ENCODE data around the gene MPV17. TPM values are rescaled to one million over a fixed set of nuclear protein-coding genes. Genes with fewer than 3 reads are reported as not detected.

The MPV17 gene
- total RNA-seq, 2 donors from 2014 or later: 58.1 to 68.1 TPM

DNA sequence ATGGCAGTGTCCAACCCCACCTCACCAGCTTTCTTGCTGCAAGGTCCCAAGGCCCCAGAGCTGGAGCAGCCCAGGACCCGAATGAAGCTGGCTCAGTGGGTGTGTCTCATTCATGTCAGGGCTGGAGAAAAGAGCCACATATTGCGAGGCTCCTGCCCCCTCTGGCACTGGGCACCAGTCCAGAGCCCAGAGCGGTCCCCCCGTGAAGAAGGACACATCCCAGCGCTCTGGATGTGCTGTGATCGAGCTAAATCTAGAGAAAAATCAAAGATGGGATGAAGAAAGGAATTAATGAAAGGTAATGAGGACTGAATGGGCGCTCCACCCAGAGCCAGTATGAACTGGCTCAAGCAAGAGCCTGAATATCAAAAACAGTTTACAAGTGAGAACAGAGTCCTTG, 13.3 kb upstream of the MPV17 start:
- no peaks in the 10 kb centered on the region for H3K9me3 ChIP-seq
- no peaks in the 10 kb centered on the region for H3K27me3 ChIP-seq (replicated peaks; ENCODE audit: insufficient read depth)
- no peak overlapping the region for H3K27ac ChIP-seq
- no peak overlapping the region for H3K4me3 ChIP-seq
- TF ChIP-seq, protein P1, sequence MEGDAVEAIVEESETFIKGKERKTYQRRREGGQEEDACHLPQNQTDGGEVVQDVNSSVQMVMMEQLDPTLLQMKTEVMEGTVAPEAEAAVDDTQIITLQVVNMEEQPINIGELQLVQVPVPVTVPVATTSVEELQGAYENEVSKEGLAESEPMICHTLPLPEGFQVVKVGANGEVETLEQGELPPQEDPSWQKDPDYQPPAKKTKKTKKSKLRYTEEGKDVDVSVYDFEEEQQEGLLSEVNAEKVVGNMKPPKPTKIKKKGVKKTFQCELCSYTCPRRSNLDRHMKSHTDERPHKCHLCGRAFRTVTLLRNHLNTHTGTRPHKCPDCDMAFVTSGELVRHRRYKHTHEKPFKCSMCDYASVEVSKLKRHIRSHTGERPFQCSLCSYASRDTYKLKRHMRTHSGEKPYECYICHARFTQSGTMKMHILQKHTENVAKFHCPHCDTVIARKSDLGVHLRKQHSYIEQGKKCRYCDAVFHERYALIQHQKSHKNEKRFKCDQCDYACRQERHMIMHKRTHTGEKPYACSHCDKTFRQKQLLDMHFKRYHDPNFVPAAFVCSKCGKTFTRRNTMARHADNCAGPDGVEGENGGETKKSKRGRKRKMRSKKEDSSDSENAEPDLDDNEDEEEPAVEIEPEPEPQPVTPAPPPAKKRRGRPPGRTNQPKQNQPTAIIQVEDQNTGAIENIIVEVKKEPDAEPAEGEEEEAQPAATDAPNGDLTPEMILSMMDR (IDR thresholded peaks at IDR 0.05): no peak
- H3K4me1 ChIP-seq (ENCODE audit: control insufficient read depth in 1 of 2, low read depth in 2 of 2): no peaks in the 10 kb centered on the region
- DNase-seq (ENCODE audit: low spot score) (no peak), ATAC-seq (ENCODE audit: insufficient number of reproducible peaks, low FRiP score, low read depth) (no peak)
- peaks cover 52% of the 10 kb centered on the region for H3K36me3 ChIP-seq

DNA sequence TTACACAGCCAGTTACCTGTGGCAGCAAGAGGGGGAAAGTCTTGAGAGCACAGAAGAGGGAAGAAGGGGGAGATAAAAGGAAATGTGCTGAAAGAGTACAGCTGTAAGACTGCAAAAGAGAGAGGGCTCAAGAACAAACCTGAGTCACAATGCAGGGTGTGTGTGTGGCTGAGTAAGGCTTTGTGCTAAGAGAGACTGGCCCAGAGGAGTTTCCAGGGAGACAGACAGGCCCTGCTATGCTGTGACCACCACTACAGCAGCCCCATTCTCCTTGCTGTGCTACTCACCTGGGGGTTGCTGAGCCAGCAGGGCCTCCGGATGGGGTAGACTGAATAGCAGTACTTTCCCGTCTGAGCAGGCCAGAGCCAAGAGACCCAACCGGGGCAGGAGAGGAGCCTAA, 12.4 kb upstream of the MPV17 start:
- no peak overlapping the region for H3K27ac ChIP-seq
- no peaks in the 10 kb centered on the region for H3K4me1 ChIP-seq (ENCODE audit: control insufficient read depth in 1 of 2, low read depth in 2 of 2)
- H3K9me3 ChIP-seq: no peaks in the 10 kb centered on the region
- TF ChIP-seq, protein P1 (IDR thresholded peaks at IDR 0.05): no peak
- no peak for ATAC-seq (ENCODE audit: insufficient number of reproducible peaks, low FRiP score, low read depth)
- peaks cover 46% of the 10 kb centered on the region for H3K36me3 ChIP-seq
- DNase-seq (ENCODE audit: low spot score): no peak
- no peak overlapping the region for H3K4me3 ChIP-seq
- no peaks in the 10 kb centered on the region for H3K27me3 ChIP-seq (replicated peaks; ENCODE audit: insufficient read depth)

DNA sequence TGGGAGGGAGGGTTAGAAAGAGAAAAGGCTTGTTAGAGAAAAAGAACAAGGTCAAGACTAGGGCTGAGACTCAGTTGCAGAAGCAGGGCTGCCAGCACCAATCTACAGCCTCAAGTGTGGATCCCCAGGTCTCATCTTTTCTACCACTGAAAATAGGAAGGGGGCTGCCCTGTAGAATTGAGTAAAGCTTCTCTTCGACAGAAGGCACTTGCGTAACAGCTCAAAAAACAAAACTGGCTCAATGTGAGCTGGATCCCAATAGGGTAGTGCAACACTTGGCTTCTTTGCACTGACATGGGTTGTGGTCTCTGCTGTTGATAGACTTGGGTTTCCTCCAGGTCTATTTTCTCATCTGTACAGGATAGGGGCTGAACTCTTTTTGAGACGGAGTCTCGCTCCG, 1.8 kb upstream of the MPV17 start:
- no peak for DNase-seq (ENCODE audit: low spot score)
- TF ChIP-seq, protein P1 (IDR thresholded peaks at IDR 0.05): no peak
- peaks cover 29% of the 10 kb centered on the region for H3K36me3 ChIP-seq
- no peak for ATAC-seq (ENCODE audit: insufficient number of reproducible peaks, low FRiP score, low read depth)
- no peak overlapping the region for H3K4me3 ChIP-seq
- peaks cover 6 to 24% of the 10 kb centered on the region in 2 donors for H3K4me1 ChIP-seq (ENCODE audit: control insufficient read depth in 1 of 2, low read depth in 2 of 2)
- no peaks in the 10 kb centered on the region for H3K27me3 ChIP-seq (replicated peaks; ENCODE audit: insufficient read depth)
- H3K9me3 ChIP-seq: no peaks in the 10 kb centered on the region
- no peak overlapping the region for H3K27ac ChIP-seq

DNA sequence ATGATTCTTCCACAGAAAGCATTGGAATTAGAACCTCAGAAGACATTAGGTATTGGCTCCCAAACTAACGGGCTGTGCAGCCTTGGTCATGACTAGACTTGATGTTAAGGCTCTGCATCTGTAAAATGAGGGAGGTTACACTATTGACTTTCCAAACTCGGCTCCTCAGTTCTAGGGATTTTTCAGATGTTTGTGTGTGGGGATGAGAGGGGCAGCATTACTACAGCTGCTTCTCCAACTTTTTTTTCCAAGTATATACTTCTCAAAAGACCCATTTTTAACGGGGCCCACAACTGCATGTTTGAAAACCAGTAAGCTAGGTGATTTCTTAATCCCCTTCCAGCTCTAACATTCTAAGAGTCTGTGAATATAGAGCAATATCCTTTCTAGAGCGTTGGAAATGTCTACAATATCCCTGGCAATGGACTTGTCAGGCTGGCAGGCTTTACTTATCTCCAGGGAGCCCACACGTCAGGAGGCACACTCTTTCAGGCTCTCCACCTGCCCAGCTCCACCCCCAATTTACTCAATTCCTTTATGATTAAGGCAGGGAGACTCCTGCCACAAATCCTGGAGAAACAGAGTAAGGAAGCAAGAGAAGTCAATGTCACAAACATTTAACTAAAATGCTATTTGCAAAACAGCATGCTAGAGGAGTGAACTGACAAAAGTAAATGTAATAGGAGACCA, 844 bp upstream of the MPV17 start:
- no peaks in the 10 kb centered on the region for H3K9me3 ChIP-seq
- peak overlapping the region; percentile 86 for H3K27ac ChIP-seq
- ATAC-seq (ENCODE audit: insufficient number of reproducible peaks, low FRiP score, low read depth) (no peak), DNase-seq (ENCODE audit: low spot score) (no peak)
- H3K36me3 ChIP-seq: peaks cover 22% of the 10 kb centered on the region
- peak overlapping the region; percentile 84 for H3K4me3 ChIP-seq
- no peaks in the 10 kb centered on the region for H3K27me3 ChIP-seq (replicated peaks; ENCODE audit: insufficient read depth)
- H3K4me1 ChIP-seq (ENCODE audit: control insufficient read depth in 1 of 2, low read depth in 2 of 2): peaks cover 6 to 24% of the 10 kb centered on the region in 2 donors
- TF ChIP-seq, protein P1 (IDR thresholded peaks at IDR 0.05): no peak

DNA sequence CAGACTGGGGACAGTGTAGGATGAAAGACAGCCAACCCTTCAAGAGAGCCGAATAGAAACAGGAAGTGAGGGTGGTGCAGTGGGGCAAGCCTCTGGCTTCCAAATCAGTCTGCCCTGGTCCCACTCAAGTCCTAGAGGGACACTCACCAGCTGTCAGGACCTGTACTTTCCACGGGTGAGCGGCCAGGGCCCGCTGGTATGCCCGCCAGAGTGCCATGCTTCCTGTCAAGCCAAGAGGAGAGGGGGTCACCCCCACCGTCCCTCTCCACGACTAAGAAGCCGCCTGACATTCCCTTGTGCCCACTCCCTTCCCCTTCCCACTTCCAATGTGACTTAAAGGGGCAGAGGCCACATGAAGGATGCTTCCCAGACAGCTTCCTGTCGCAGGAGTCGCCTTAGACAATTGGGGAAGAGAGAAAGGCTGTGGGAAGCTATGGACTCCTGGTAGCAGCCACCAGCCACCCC, 564 bp downstream of the MPV17 start:
- Histone ChIP-seq H3K27me3 (replicated peaks; ENCODE audit: insufficient read depth) (no peaks in the 10 kb centered on the region), H3K27ac (peak overlapping the region; percentile 59 to 86), H3K4me3 (peak overlapping the region; percentile 84), H3K9me3 (no peaks in the 10 kb centered on the region), H3K36me3 (peaks cover 8% of the 10 kb centered on the region), H3K4me1 (ENCODE audit: control insufficient read depth in 1 of 2, low read depth in 2 of 2) (peaks cover 6 to 24% of the 10 kb centered on the region in 2 donors)
- ATAC-seq (ENCODE audit: insufficient number of reproducible peaks, low FRiP score, low read depth) (no peak), DNase-seq (ENCODE audit: low spot score) (no peak)
- TF ChIP-seq, protein P1 (IDR thresholded peaks at IDR 0.05): no peak
